ENCODE measurements around the gene IFNL1. TPM values are rescaled to one million over a fixed set of nuclear protein-coding genes. Genes with fewer than 3 reads are reported as not detected.
"Not testable (repeated sequence)": the region's sequence is repeated elsewhere in the genome, so short reads cannot be mapped to it uniquely, and the experiment has no call there.

The IFNL1 gene
- total RNA-seq, 3 donors from 2014 or later: not detected

DNA sequence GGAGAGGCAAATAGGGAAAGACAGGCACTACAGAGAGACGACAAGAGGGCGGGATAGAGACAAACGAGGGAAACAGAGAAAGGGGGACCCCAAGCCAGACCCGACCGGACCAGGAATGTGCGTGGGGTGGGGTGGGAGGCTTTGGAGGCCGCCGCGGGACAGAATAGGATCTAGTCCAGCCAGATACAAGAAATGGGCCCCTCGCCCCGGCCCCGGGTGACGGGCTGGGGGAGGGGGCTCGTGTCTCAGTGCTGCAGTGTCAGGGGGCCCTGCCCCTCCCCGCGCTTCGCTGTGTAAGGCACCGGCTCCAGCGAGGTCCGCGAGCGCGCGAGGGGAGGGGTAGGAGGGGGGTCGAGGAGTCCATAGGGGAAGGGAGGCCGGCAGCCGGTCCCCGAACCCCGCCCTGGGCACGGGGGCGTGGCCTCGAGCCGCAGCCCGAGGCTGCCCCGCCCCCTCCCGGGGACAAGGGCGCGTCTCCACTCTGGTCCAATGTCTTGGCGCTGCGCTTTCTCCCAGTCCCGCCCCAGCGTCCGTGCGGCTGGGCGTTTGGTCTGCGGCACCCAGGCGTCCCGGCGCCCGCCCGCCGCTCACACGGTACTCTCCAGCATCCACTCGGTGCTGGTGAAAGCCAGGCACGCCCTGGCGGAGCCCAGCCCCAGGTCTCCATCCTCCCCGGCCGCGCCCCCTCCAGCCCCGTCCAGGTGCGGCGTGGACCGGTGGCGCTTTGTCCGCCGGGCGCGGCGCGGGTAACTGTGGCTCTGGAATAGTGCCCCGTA is 11.0 kb downstream of the IFNL1 start:
- intact Hi-C loops (cut with DNase I; ENCODE audit: low total_unique reads): no loop called here
- no peak for TF ChIP-seq CTCF (IDR thresholded peaks at IDR 0.05)
- no peaks in the 10 kb centered on the region for H3K36me3 ChIP-seq
- peaks cover 0 to 24% of the 10 kb centered on the region in 2 donors for H3K27me3 ChIP-seq
- H3K9me3 ChIP-seq: no peaks in the 10 kb centered on the region
- H3K4me3 ChIP-seq: peak overlapping the region in 2 of 3 donors; percentile 30 to 38
- no peaks in the 10 kb centered on the region for H3K4me1 ChIP-seq
- DNase-seq (ENCODE audit: low spot score in 2 of 2): no peak
- H3K27ac ChIP-seq: no peak overlapping the region

DNA sequence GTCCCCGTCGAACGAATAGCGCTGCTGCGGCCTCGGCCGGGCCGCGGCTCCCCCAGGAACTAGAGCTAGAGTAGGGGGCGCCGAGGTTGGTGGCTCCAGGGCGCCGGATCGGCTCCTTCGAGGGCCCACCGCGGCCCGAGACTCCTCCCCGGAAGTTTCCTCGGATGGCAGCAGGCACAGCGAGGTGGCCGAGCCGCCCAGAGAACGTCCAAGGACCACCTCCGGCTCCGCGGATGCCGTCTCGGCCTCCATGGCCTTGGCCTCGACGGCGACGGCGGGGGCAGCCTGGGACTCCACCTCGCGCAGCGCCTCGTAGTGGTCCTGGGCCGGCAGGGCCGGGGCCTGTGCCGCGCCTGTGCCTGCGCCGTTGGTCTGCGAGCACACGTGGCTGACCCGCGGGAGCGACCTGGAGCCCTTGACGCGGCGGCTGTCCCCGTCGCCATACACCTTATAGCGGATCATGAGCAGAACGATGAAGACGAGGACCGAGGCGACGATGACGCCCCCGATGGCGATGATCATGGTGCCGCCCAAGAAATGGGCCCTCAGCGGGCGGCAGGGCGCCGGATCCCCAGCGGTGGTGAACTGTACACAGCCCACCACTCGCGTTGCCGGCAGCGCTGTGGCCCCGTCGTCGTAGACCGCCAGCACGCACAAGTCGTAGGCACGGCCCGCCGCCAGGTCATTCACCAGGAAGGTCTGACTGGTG is 11.8 kb downstream of the IFNL1 start:
- Histone ChIP-seq H3K27me3 (peaks cover 0 to 24% of the 10 kb centered on the region in 2 donors), H3K27ac (no peak overlapping the region), H3K4me3 (peak overlapping the region in 2 of 3 donors; percentile 30 to 38), H3K4me1 (no peaks in the 10 kb centered on the region), H3K36me3 (no peaks in the 10 kb centered on the region), H3K9me3 (no peaks in the 10 kb centered on the region)
- DNase-seq (ENCODE audit: low spot score in 2 of 2): no peak
- no peak for TF ChIP-seq POLR2A (IDR thresholded peaks at IDR 0.05)
- no peak for TF ChIP-seq POLR2AphosphoS5 (IDR thresholded peaks at IDR 0.05)
- no peak for TF ChIP-seq CTCF (IDR thresholded peaks at IDR 0.05)
- intact Hi-C loops (cut with DNase I; ENCODE audit: low total_unique reads): no loop called here

DNA sequence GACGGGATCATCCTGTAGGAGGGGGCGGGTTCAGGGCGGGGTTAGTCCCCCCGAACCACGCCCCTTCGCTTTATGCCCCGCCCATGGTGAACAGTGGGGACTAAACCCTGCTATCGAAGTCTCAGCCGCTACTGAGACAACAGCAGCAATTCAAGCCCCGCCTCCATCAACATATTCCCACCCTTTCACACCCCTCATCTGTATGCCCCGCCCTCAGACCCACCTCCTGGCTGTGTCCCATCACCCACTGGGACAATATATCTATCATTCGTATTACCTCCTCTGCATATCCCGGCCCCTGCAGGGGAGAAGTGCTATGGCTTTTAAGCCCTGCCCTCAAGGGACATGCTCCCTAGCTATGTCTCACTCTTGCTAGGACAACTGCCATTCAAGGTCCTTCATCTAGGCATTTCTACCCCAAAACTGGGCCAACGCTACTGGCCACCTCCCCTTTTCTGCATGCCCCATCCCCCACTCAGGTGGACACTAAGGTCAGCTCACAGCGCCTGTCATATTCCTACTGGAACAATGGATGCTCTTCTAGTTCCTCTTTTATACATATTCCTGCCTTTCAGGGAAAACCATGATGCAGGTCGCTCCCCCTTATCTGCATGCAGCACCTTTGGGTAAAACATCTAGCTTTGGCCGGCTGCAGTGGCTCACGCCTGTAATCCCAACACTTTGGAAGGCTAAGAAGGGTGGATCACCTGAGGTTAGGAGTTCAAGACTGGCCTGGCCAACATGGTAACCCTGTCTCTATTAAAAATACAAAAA is 12.5 kb downstream of the IFNL1 start:
- intact Hi-C loops (cut with DNase I; ENCODE audit: low total_unique reads): no loop called here
- Histone ChIP-seq H3K9me3 (no peaks in the 10 kb centered on the region), H3K4me3 (no peak overlapping the region), H3K36me3 (no peaks in the 10 kb centered on the region), H3K27ac (no peak overlapping the region), H3K4me1 (no peaks in the 10 kb centered on the region), H3K27me3 (peaks cover 0 to 24% of the 10 kb centered on the region in 2 donors)
- TF ChIP-seq POLR2AphosphoS5 (IDR thresholded peaks at IDR 0.05) (no peak), CTCF (IDR thresholded peaks at IDR 0.05) (no peak), POLR2A (IDR thresholded peaks at IDR 0.05) (no peak)
- DNase-seq (ENCODE audit: low spot score in 2 of 2): no peak

GRCh38 chr19:39309305-39309670 is 13.1 kb downstream of the IFNL1 start:
- H3K9me3 ChIP-seq; H3K27ac ChIP-seq; H3K4me3 ChIP-seq; H3K4me1 ChIP-seq; DNase-seq (ENCODE audit: low spot score in 2 of 2); H3K36me3 ChIP-seq; intact Hi-C loops (cut with DNase I; ENCODE audit: low total_unique reads): not testable (repeated sequence)
- peaks cover 0 to 24% of the 10 kb centered on the region in 2 donors for H3K27me3 ChIP-seq

- Histone ChIP-seq H3K36me3 (no peaks in the 10 kb centered on the region), H3K9me3 (no peaks in the 10 kb centered on the region), H3K27ac (no peak overlapping the region), H3K27me3 (peaks cover 0 to 18% of the 10 kb centered on the region in 2 donors), H3K4me1 (no peaks in the 10 kb centered on the region), H3K4me3 (no peak overlapping the region)
- intact Hi-C loops (cut with DNase I; ENCODE audit: low total_unique reads): no loop called here
- no peak for DNase-seq (ENCODE audit: low spot score in 2 of 2)
- TF ChIP-seq POLR2A (IDR thresholded peaks at IDR 0.05) (no peak), CTCF (IDR thresholded peaks at IDR 0.05) (no peak), POLR2AphosphoS5 (IDR thresholded peaks at IDR 0.05) (no peak)
Measured at GRCh38 chr19:39310558-39311311, 14.5 kb downstream of the IFNL1 start.
